Liver (tissue), 3 donors: ENCODE measurements around the gene HOXA1.

Source experiments
- EGR1 ChIP-seq, 2 donors: IDR thresholded peaks; 2 replicates each; pipeline ENCODE4 v1.6.1; 2016 to 2018; ENCODE audit warnings: antibody characterized with exemption in 2 of 2, low read depth in 2 of 2
- FOXA1 ChIP-seq: IDR thresholded peaks from 2 replicates; pipeline ENCODE4 v1.6.1; 2016; ENCODE audit warnings: antibody characterized with exemption
- GABPA ChIP-seq, 2 donors: IDR thresholded peaks in 1 of 2; conservative IDR thresholded peaks in 1 of 2; 2 replicates each; pipeline ENCODE4 v1.6.1; 2016; ENCODE audit warnings: antibody characterized with exemption in 2 of 2, mild to moderate bottlenecking in 1 of 2, moderate library complexity in 1 of 2
- JUND ChIP-seq, 2 donors: IDR thresholded peaks; 2 replicates each; pipeline ENCODE4 v1.6.1; 2016; ENCODE audit warnings: antibody characterized with exemption in 2 of 2
- RAD21 ChIP-seq, 2 donors: IDR thresholded peaks; 2 replicates each; pipeline ENCODE4 v1.6.1; 2016; ENCODE audit warnings: antibody characterized with exemption in 2 of 2, mild to moderate bottlenecking in 2 of 2
- SP1 ChIP-seq: IDR thresholded peaks from 2 replicates; pipeline ENCODE4 v1.6.1; 2018; ENCODE audit warnings: antibody characterized with exemption, mild to moderate bottlenecking
- YY1 ChIP-seq: IDR thresholded peaks from 2 replicates; pipeline ENCODE4 v1.6.1; 2016; ENCODE audit warnings: antibody characterized with exemption, mild to moderate bottlenecking
- TF ChIP-seq, protein P1 (sequence below): fragments of 150-350 bp; IDR thresholded peaks from 2 replicates; pipeline ENCODE4 v1.5.1; 2017; ENCODE audit warnings: improper control_type of control experiment, low read depth, low read length; ENCODE audit not compliant: missing input control
- TF ChIP-seq, protein P2 (sequence below): IDR thresholded peaks from 2 replicates; pipeline ENCODE4 v1.6.1; 2016; ENCODE audit warnings: antibody characterized with exemption
- TF ChIP-seq, protein P3 (sequence below): IDR thresholded peaks from 2 replicates; pipeline ENCODE4 v1.6.1; 2016; ENCODE audit warnings: antibody characterized with exemption, mild to moderate bottlenecking
- TF ChIP-seq, protein P4 (sequence below): IDR thresholded peaks from 2 replicates; pipeline ENCODE4 v1.6.1; 2016; ENCODE audit warnings: antibody characterized with exemption
- donor health status: healthy.
- donor health status: healthy.

DNA sequence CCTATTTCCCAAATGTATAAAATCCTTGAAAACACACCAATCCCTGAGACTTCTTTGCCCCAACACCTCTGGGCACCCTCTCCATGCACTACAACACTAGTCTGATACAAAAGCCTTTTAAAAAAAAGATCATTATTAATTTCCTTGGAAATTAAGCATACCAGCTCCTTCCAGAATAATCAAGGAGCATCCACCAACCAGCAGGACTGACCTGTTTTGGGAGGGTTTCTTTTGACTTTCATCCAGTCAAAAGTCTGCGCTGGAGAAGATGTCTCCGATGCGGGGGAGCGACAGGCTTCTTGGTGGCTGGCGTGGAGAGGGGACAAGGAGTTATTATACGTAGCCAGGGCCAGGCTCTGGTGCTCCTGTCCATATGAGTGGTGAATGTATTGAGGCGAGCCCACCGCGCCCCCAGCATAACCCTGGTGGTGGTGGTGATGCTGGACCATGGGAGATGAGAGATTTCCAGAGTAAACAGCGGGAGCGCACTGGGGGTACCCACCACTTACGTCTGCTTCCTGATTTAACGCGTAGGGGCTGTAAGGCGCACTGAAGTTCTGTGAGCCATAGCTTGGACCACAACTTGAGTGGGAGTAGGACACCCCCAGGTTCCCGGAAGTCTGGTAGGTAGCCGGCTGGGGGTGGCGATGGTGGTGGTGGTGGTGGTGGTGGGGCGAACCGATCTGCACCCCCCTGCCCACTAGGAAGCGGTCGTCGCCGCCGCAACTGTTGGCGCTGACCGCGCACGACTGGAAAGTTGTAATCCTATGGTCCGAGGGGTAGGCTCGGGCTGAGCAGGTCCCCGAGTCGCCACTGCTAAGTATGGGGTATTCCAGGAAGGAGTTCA, 527 bp downstream of the HOXA1 start:
- TF ChIP-seq, protein P1, sequence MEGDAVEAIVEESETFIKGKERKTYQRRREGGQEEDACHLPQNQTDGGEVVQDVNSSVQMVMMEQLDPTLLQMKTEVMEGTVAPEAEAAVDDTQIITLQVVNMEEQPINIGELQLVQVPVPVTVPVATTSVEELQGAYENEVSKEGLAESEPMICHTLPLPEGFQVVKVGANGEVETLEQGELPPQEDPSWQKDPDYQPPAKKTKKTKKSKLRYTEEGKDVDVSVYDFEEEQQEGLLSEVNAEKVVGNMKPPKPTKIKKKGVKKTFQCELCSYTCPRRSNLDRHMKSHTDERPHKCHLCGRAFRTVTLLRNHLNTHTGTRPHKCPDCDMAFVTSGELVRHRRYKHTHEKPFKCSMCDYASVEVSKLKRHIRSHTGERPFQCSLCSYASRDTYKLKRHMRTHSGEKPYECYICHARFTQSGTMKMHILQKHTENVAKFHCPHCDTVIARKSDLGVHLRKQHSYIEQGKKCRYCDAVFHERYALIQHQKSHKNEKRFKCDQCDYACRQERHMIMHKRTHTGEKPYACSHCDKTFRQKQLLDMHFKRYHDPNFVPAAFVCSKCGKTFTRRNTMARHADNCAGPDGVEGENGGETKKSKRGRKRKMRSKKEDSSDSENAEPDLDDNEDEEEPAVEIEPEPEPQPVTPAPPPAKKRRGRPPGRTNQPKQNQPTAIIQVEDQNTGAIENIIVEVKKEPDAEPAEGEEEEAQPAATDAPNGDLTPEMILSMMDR, result no peak
- TF ChIP-seq YY1 (no peak), RAD21 (IDR thresholded peaks at IDR 0.05) (no peak), SP1 (no peak), JUND (IDR thresholded peaks at IDR 0.05) (no peak), EGR1 (IDR thresholded peaks at IDR 0.05; ENCODE audit: low read depth in 2 of 2) (no peak), FOXA1 (no peak), GABPA (IDR thresholded peaks at IDR 0.05 in 1 of 2, conservative IDR thresholded peaks at IDR 0.05 in 1 of 2) (no peak)
- TF ChIP-seq, protein P2, sequence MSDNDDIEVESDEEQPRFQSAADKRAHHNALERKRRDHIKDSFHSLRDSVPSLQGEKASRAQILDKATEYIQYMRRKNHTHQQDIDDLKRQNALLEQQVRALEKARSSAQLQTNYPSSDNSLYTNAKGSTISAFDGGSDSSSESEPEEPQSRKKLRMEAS, result no peak
- TF ChIP-seq, protein P3, sequence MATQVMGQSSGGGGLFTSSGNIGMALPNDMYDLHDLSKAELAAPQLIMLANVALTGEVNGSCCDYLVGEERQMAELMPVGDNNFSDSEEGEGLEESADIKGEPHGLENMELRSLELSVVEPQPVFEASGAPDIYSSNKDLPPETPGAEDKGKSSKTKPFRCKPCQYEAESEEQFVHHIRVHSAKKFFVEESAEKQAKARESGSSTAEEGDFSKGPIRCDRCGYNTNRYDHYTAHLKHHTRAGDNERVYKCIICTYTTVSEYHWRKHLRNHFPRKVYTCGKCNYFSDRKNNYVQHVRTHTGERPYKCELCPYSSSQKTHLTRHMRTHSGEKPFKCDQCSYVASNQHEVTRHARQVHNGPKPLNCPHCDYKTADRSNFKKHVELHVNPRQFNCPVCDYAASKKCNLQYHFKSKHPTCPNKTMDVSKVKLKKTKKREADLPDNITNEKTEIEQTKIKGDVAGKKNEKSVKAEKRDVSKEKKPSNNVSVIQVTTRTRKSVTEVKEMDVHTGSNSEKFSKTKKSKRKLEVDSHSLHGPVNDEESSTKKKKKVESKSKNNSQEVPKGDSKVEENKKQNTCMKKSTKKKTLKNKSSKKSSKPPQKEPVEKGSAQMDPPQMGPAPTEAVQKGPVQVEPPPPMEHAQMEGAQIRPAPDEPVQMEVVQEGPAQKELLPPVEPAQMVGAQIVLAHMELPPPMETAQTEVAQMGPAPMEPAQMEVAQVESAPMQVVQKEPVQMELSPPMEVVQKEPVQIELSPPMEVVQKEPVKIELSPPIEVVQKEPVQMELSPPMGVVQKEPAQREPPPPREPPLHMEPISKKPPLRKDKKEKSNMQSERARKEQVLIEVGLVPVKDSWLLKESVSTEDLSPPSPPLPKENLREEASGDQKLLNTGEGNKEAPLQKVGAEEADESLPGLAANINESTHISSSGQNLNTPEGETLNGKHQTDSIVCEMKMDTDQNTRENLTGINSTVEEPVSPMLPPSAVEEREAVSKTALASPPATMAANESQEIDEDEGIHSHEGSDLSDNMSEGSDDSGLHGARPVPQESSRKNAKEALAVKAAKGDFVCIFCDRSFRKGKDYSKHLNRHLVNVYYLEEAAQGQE, result no peak
- TF ChIP-seq, protein P4, sequence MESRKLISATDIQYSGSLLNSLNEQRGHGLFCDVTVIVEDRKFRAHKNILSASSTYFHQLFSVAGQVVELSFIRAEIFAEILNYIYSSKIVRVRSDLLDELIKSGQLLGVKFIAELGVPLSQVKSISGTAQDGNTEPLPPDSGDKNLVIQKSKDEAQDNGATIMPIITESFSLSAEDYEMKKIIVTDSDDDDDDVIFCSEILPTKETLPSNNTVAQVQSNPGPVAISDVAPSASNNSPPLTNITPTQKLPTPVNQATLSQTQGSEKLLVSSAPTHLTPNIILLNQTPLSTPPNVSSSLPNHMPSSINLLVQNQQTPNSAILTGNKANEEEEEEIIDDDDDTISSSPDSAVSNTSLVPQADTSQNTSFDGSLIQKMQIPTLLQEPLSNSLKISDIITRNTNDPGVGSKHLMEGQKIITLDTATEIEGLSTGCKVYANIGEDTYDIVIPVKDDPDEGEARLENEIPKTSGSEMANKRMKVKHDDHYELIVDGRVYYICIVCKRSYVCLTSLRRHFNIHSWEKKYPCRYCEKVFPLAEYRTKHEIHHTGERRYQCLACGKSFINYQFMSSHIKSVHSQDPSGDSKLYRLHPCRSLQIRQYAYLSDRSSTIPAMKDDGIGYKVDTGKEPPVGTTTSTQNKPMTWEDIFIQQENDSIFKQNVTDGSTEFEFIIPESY, result no peak
